ENCODE measurements around the gene SERPINA9.

SERPINA9 gene

GRCh38 chr14:94469261-94469660, 6.7 kb downstream of the SERPINA9 start (continued):
- TF ChIP-seq ZBTB10 (tag by site-specific recombination; IDR thresholded peaks at IDR 0.05) (no peak), ZBTB49 (tag by site-specific recombination; IDR thresholded peaks at IDR 0.05; ENCODE audit: low read depth) (no peak), ZNF248 (tag by site-specific recombination; IDR thresholded peaks at IDR 0.05) (no peak), BCL6B (tag by site-specific recombination; IDR thresholded peaks at IDR 0.05) (no peak)

GRCh38 chr14:94467728-94468520, 8.1 kb downstream of the SERPINA9 start:
- Histone ChIP-seq H3K4me3 (ENCODE audit: low read depth, low read length) (no peak overlapping the region), H3K4me1 (ENCODE audit: control insufficient read depth, insufficient read depth, low read length) (no peaks in the 10 kb centered on the region), H3K9me3 (ENCODE audit: control insufficient read depth, insufficient read depth, low read depth, low read length) (no peaks in the 10 kb centered on the region), H3K36me3 (ENCODE audit: control insufficient read depth in 2 of 2, insufficient read depth in 1 of 2, low read length in 2 of 2) (no peaks in the 10 kb centered on the region), H3K27ac (ENCODE audit: extremely low read depth, low read depth, low read length) (no peak overlapping the region)
- no peak for TF ChIP-seq ZBTB26 (tag by site-specific recombination; optimal IDR thresholded peaks at IDR 0.05)
- peak; percentile 72 for TF ChIP-seq ZNF366 (tag by site-specific recombination; conservative IDR thresholded peaks at IDR 0.05)
- TF ChIP-seq ZBTB17 (tag by site-specific recombination; IDR thresholded peaks at IDR 0.05), result peak; percentile 98
- ChIA-PET CTCF (interaction anchor here (0.8 to 0.9 kb wide), 2 partner anchors 34 to 331 kb away, joined by 3 to 4 read pairs; no protein-coding TSS in a partner anchor), POLR2A (no interaction called here)

- ChIA-PET POLR2A (no interaction called here), CTCF (no interaction called here)
- Histone ChIP-seq H3K9me3 (ENCODE audit: control insufficient read depth, insufficient read depth, low read depth, low read length) (no peaks in the 10 kb centered on the region), H3K4me1 (ENCODE audit: control insufficient read depth, insufficient read depth, low read length) (no peaks in the 10 kb centered on the region), H3K27ac (ENCODE audit: extremely low read depth, low read depth, low read length) (no peak overlapping the region), H3K36me3 (ENCODE audit: control insufficient read depth in 2 of 2, insufficient read depth in 1 of 2, low read length in 2 of 2) (no peaks in the 10 kb centered on the region), H3K4me3 (ENCODE audit: low read depth, low read length) (no peak overlapping the region)
- TF ChIP-seq ZNF701 (tag by site-specific recombination; IDR thresholded peaks at IDR 0.05) (no peak), ZNF324 (tag by site-specific recombination; IDR thresholded peaks at IDR 0.05) (no peak), ZFP41 (tag by site-specific recombination; IDR thresholded peaks at IDR 0.05; ENCODE audit: borderline replicate concordance) (no peak), REPIN1 (tag by site-specific recombination; IDR thresholded peaks at IDR 0.05; ENCODE audit: low read depth) (no peak), ZNF18 (tag by site-specific recombination; IDR thresholded peaks at IDR 0.05) (no peak), OVOL3 (tag by site-specific recombination; IDR thresholded peaks at IDR 0.05) (no peak), ZNF792 (tag by site-specific recombination; IDR thresholded peaks at IDR 0.05) (no peak), ZSCAN23 (tag by site-specific recombination; IDR thresholded peaks at IDR 0.05) (no peak), ZIC2 (tag by site-specific recombination; IDR thresholded peaks at IDR 0.05) (no peak), ZNF239 (tag by site-specific recombination; IDR thresholded peaks at IDR 0.05) (no peak), ZBTB48 (tag by site-specific recombination; IDR thresholded peaks at IDR 0.05) (no peak), ZNF621 (tag by site-specific recombination; IDR thresholded peaks at IDR 0.05) (no peak), ZNF114 (tag by site-specific recombination; IDR thresholded peaks at IDR 0.05) (no peak), ZXDB (tag by site-specific recombination; IDR thresholded peaks at IDR 0.05) (no peak), ZNF155 (tag by site-specific recombination; IDR thresholded peaks at IDR 0.05) (no peak), ZFHX2 (tag by site-specific recombination; conservative IDR thresholded peaks at IDR 0.05) (no peak)
Observed at GRCh38 chr14:94466706-94467370, 9.2 kb downstream of the SERPINA9 start.
